Activated CD4-positive, alpha-beta T cell treated with anti-CD3 and anti-CD28 coated beads, Interleukin-2, amount 50 U/mL, for 24 hours (primary cell): ENCODE results near the gene TRIM2.
"Not testable (repeated sequence)": the region's sequence is repeated elsewhere in the genome, so short reads cannot be mapped to it uniquely, and the experiment has no call there.

Experiments
- DNase-seq, 2 donors: peaks; one replicate each; pipeline ENCODE4 v3.0.0-alpha.2; 2020; ENCODE audit warnings: low read depth in 1 of 2, low spot score in 1 of 2

TRIM2 gene

DNA sequence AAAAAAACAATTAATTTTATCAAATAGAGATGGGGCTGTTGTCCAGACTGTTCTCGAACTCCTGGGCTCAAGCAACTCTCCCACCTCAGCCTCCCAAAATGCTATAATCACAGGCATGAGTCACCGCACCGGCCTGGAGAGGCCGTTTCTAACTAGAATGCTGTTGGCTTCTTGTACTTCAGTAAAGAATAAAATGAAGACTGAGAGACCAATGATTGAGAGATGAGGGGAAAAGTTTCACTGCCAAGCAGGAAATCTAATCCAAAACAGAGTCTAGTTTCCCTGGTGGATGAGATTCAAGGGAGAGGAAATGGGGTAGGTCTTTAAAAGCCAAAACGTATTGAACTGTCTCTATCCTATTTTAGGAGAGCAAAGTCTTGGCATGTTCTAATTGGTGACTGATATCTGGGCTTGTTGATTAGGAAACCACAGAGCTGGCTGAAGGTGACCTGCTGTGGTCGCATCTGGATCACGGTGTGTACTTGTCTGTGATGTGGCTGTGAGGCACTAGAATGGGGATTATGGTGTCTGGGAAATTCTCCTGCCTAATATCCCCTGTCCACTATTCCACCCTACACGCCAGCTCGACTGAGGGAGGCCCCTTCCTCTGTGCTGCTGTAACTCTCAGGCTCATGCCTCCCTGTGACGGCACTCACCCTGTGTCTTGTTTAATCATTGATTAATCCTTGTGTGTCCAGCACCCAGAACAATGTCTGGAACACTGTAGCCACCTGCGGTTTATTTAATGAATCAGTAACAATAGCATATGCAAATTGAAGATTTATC lies 15.0 kb upstream of the TRIM2 start:
- no peak for DNase-seq

DNA sequence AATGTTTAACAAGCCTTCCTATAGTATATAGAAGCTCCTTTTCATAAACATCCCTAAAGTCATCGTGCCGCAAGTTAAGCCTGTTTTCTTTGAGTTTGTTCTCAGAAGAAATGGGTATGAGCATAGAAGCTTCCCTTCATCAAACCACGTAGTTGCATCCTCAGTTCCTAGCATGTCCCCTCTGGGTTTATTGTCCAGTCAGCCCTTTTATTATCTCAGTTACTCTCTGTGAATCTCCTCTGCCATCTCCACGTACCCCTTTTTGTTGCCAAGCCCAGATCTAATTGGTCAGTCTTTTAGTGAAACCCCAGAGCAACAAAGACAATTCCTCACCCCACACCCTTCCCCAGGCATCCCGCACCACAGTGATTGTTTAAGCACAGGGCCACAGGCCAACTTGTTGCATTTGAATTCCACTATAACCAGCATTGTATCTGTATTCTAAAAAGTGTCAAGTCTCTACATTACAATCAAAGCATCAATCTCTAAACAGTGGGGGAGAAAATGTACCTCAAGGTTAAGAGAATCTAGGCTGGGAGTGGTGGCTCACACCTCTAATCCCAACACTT lies 12.4 kb upstream of the TRIM2 start:
- DNase-seq: no peak

DNA sequence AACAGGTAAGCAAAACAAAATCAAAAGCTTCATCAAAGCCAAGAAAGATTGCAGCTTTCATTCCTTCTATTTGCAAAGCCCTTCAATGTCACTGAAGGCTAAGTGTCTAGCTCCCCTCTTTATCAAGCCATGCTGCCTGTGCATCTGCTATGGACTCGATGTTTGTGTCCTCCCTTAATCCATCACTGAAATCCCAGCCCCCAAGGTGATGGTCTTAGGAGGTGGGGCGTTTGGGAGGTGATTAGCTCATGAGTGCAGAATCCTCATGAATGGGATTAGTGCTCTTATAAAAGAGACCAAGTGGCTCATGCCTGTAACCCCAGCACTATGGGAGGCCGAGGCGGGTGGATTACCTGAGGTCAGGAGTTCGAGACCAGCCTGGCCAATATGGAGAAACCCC lies 6.9 kb upstream of the TRIM2 start:
- DNase-seq: no peak

DNA sequence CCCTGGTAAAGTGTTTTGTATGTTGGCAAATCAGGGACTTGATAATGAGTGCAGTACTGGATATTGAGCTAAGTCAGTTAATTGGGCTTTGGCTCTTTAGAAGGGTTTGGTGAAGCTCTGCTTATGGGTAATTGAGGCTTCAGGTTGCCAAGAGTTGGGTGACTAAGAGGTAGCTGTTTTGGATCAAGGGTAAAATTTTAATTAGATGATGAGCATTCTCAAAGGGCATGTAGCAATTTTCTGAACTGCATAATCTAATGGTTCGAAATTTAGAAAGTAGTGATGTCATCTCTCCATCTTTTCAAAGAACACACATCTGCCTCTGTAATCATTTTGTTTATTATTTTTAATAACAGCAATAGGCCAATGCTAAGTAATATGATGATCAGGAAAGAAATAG lies 5.5 kb upstream of the TRIM2 start:
- no peak for DNase-seq

DNA sequence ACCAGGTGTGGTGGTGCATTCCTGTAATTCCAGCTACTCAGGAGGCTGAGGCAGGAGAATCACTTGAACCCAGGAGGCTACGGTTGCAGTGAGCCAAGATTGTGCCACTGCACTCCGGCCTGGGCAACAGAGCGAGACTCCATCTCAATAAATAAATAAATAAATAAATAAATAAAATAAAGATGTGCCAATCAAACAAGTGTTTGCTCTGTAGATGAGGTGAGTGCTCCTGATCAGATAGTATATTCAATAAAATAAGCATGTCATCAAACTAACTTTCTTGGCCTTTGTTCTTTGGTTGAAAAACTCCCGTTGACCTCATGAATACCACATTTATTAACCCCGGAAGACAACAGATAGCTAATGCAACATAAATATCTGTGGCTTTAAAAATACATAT lies 497 bp upstream of the TRIM2 start:
- DNase-seq: not testable (repeated sequence)

DNA sequence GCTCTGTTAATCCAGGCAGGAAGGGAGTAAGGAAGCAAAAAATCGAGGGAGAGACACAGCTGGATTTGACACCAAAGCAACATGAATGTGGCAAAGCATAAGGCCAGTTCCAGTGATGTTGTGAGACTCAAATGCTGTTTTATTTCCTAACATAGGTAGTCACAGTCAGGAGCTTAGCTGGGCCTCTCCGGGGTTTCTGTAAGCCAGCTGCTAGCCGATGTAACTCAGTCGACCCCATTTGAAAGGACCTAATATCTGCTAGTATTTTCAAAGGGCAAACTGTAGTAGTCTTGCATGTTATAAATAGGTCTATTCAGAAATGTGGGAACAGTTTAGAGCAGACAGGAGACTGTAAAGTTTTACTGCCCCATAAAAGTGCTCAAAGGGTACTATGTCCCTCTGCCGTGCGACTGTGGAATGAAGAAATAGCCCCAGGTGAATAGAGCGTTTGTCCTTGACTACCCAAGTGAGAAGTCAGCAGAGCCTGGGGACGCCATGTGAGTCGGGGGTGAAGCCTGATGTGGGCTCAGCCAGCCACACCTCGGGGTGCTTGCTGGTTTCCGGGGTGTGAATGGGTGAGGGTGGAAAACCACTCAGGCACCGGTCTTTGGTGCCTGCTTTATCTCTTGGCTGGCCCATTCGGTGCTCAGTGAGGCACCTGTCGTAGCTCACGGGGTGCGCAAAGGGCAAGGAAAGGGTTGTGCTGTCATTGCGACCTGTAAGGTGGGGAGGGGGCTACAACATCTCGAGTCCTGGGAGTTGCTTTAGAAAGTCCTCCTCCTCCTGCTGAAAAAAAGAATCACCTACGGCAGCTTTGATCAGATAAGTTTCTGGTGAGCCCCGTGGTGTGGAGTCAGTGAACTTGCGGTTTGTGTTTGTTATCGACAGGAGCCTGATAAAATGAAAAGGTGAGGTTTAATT lies 745 bp downstream of the TRIM2 start:
- no peak for DNase-seq

DNA sequence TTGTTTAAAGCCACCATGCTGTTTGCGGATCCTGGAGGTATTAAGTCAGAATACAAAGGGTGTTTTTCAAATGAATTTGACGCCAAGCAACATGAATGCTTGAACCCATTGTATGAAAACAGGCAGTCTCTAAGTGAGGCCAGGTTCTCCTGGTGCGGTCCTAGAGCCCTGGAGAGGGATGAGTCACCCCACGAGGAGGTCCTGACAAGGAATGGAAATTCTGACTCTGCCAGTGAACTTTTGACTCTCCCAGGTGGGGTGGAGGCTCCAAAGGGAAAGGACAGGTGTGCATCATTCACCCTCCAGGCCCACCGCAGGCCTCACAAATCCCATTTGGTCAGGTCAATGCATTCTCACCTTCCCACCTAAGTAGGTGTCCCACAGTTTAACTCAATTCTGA lies 1.5 kb downstream of the TRIM2 start:
- peak in 1 of 2 donors; percentile 23 for DNase-seq

DNA sequence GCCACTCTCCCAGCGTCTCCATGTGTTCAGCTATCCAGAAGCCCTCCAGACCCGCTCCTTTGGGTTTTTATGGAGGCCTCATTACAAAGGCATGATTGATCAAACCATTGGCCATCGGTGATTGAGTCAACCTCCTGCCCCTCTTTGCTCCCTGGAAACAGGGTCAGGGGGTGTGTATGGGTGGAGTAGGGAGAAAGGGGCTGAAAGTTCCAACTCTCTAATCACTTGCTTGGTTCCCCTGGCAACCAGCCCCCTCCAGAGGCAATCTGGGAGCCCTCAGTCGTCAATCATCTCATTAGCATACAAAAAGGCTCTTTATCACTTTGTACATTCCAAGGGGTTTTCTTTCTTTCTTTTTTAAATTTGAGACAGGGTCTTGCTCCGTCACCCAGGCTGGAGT lies 2.3 kb downstream of the TRIM2 start:
- DNase-seq: no peak

DNA sequence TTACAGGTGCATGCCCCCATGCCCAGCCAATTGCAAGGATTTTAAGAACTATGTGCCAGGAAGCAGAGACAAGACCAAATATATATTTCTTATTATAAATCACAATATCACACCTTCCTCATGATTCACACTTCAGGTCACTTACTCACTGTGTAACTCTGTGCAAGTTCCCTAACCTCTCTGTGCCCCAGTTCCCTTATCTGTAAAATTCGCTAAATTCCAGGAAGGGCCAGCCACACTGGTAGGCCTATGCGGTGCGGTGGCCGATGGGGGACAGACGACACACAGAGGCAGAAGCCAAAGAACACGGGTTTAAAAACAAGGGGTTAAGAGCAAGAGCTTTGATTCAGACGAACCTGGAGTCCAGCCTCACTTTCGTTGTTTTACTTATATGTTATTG lies 2.8 kb downstream of the TRIM2 start:
- no peak for DNase-seq

DNA sequence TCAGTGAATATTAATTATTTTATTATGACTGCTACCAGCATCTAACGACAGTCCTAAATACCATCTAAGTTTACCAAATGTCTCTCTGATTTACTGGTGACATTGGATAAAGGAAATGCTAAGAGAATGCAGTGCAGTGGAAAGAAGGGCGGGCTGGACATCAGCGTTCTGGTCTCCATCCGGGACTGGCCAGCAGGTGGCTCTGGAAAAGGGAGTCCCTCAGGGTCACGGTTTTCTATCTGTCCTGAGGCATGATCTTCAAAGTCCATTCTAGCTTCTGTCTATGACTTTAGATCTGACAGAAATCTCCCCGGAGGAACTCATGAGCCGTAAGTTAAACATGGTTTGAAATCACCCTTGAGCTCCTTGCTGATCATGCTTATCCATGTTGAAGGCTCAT lies 3.3 kb downstream of the TRIM2 start:
- DNase-seq: no peak

DNA sequence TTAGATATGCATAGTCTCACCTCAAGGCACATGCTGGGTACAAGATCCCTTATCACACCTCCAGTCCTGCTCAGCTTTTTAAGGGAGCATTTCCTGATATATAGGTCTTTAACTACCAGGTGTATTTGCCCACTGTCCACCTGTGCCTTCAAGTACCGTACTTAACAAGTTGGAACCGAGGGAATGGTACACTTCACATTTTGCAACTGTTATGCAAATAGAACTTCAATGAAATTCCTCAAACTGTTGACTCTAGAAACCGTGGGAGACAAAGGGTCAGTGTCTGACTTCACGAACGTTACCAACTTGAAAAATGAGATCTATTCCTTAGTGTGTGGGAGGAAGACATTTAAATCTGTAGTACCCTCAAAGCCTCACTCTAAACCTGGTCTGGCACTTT lies 5.2 kb downstream of the TRIM2 start:
- no peak for DNase-seq

DNA sequence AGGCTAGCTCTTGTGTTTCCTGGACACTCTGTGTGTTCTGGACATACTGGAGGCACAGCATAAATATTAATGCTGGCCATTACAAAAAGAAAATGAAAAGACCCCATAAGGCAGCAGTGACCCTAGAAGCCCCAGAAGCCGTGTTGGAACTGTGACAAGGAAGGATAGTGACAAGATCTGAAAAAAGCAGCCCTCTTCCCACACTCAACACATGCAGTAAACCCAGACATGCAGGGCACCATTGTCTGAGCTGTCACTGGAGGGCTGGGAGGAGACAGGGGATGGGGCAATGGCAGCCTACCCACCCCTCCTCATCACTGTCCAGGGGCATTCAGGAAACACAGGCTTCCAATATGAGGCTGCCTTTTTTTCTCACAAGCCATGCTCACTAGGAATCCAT lies 6.5 kb downstream of the TRIM2 start:
- DNase-seq: no peak

DNA sequence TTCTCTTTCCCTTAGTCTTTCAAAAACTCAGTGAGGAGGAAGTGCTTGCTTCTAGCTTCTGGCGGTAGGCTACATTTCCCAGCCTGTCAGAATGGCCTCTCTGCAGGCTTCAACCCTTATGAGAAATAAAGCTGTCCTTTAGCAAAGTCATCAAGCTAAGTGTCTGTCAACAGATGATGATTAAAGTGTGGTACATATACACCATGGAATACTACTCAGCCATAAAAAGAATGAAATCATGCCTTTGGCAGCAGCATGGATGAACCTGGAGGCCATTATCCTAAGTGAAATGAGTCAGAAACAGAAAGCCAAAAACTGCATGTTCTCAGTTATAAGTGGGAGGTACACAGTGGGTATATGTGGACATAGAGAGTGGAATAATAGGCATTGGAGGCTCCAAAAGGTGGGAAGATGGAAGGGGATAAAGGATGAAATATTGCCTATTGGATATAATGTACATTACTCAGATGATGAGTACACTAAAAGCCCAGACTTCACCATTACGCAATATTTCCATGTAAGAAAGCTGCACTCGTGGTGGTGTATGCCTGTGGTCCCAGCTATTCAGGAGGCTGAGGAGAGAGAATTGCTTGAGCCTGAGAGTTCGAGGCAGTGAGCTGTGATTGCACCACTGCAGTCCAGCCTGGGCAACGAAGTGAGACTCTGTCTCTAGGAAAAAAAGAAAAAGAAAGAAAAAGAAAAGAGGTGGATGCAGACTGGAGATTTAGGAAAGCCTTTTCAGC lies 7.9 kb downstream of the TRIM2 start:
- no peak for DNase-seq

DNA sequence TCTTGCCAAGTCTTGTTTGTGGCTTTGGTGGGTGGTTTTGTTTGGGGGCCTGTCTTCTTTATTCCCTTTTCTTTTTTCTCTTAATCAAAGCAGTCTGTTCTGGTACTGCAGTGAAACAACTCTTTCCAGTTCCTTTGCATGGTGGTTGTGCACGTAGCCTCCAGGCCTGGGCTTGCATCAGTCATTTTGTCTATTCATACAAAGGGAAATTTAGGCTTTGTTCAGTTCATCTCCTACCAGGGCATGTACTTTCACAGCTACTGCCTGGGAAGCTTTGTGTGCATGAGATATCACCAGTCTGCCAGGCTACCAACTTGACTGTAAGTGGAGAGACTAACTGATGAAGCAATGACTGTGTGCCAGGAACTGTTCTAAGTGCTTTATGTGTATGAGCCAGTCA lies 8.5 kb downstream of the TRIM2 start:
- no peak for DNase-seq

DNA sequence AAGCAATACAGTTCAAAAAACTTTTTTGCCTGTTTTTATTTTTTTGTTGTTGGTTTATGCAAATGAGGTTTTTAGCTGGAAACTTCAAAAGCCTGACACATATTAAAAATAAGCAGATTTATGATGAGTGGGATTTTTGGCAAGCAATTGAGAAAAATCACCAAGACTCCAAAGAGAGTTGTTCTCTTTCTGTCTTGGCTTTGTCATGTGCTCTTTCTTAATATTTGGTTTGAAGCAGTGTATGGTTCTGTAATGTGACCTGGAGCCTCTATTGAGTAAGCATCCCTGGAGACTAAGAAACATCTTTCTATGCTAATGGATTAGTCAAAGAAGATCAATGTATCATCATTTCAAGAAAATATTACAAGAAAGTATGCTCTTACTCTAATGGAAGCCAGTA lies 11.7 kb downstream of the TRIM2 start:
- no peak for DNase-seq

DNA sequence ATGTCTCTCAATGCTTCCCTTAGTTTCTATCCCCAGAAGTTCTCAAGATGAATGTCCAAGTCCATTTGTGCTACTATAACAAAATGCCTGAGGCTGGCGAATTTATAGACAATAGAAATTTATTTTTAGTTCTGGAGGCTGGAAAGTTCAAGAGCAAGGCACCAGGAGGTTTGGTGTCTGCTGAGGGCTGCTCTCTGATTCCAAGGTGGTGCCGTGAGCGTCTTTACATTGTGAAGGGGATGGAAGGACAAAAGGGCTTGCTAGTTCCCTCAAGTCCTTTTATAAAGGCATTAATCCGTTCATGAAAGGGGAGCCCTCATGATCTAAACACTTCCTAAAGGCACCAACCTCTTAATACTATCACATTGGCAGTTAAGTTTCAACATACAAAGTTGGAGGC lies 12.3 kb downstream of the TRIM2 start:
- DNase-seq: no peak

DNA sequence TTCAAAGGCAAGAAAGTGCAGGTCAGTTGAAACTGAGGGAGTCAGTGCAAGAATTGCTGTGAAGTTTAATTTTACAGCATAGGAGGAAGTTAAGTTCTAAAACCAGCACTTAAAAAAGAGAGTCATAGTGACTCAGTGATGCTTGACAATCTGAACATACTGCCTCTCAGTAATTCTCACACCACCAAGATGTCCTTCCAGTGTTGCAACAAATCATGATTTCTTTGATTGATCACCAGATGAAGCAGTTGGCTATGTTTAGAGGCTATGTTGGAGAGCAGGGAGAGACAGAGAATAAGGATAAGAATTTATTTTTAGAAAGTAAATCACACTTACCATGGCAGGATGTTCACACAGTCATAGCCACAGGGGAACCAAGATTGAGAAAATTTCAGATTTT lies 13.2 kb downstream of the TRIM2 start:
- DNase-seq: no peak

DNA sequence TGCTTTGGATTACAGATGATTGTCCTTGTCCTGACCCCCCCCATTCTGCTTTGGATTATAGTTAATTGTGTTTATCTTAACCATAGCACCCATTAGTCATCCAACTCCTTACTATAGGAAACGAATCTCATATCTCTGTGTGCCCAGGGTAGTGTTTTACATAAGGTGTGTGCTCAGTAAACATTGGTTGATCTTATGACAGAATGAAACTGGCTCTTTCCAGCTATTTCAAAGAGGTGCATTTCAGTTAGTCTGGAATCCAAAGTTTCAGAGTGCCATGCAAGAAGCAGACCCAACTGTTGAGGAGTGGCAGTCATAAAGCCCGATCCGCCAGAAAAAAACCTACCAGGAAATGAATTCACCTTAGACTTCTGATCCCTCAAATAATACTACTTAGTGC lies 14.7 kb downstream of the TRIM2 start:
- no peak for DNase-seq

DNA sequence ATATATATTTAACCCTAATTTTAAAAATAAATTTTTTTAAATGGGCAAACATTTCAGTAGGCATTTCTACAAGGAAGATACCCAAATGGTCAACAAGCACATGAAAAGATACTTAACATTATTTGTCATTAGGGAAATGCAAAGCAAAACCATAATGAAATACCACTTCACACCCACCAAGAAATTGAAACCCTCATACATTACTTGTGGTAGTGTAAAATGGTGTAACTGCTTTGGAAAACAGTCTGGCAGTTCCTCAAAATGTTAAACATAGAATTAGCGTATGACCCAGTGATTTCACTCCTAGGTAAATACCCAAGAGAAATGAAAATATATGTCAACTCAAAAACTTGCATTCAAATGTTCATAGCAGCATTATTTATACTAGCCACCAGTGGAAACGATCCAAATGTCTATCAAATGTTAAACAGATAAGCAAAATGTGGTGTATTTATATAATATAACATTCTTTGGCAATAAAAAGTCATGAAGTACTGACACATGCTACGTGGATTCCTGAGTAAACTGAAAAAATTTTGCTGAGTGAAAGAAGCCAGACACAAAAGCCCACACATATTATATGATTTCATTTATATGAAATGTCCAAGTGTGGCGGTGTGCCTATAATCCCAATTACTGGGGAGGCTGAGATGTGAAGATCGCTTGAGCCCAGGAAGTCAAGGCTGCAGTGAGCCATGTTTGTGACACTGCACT lies 16.6 kb downstream of the TRIM2 start:
- no peak for DNase-seq

DNA sequence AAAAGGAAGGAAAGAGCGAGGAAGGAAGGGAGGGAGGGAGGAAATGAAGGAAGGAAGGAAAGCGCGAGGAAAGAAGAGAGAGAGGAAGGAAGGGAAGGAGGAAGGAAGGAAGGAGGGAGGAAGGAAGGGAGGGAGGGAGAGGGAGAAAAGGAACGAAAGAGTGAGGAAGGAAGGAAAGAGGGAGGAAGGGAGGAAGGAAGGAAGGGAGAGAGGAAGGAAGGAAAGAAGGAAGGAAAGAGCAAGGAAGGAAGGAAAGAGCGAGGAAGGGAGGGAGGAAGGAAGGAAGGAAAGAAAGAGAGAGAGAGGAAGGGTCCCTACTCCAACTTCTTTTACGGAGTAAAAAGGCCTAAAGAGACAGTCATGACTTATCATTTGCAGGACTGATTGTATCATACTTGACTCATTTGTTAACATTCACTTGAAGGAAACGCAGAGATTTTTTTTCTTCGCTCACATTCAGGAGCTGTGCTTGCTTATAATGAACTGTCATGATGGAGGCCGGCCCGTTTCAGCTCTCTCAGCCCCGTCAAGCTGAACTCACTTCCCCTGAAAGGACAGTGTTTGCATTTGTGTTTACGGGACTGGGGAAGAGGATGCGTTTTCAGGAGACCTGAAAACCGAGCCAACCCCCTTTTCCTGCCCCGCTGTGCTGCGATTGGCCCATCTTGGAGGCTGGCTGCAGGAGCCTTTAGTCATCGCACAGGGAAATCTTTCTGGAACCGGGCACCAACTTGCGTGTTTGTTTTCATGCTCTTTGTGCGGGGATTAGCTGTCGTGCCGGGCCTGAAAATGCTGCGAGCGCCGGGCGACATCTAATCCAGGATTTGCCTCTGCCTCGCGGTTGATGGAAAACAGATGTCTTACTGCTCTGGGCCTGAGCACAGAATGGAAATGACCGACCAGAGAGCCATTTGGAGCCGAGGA lies 17.8 kb downstream of the TRIM2 start:
- DNase-seq: peak in 1 of 2 donors; percentile 5
